Measurements from ENCODE around the gene BRD3. TPM values are rescaled to one million over a fixed set of nuclear protein-coding genes. Genes with fewer than 3 reads are reported as not detected.

Gene BRD3
- total and polyA plus RNA-seq, 2 of the 8 experiments (the other 6 are each of a cell fraction or from before 2014, with no cell fraction given) = 31.0 to 82.7 TPM

DNA sequence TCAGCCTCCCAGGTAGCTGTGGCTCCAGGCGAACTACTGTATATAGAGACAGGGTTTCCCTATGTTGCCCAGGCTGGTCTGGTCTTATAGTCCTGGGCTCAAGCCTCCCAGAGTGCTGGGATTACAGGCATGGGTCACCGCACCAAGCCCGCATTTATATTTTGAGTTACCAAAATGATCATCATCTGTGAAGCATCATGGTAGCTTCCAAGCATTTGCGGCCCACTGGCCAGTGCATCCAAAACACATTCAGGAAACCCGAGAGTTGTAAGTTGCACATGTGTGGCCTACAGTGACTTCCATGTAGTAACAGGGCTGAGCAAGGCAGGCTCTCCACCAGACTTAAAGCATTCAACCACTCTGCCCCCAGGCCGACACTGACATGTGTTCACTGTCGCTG, 40.3 kb downstream of the BRD3 start:
- Histone ChIP-seq H3K36me3 (ENCODE audit: control insufficient read depth in 2 of 4, insufficient read depth in 4 of 4, low read length in 3 of 4) (peaks cover 3 to 21% (median 8%) of the 10 kb centered on the region in 4 experiments; a peak in 7 of 8 replicates), H2BK20ac (ENCODE audit: low read length) (no peak overlapping the region), H3K23ac (ENCODE audit: insufficient read length) (no peak overlapping the region), H3K9me3 (ENCODE audit: insufficient read depth in 2 of 2, low read depth in 1 of 2, low read length in 1 of 2) (no peaks in the 10 kb centered on the region), H3K18ac (ENCODE audit: extremely low read depth, low read length) (no peak overlapping the region), H2BK15ac (ENCODE audit: low read length) (no peak overlapping the region), H3K79me2 (ENCODE audit: control insufficient read depth in 1 of 2, insufficient read depth in 2 of 2, low read length in 2 of 2) (no peaks in the 10 kb centered on the region), H2AFZ (ENCODE audit: low read length) (no peak overlapping the region), H3K14ac (ENCODE audit: insufficient read length) (no peak overlapping the region), H3K56ac (replicated peaks; ENCODE audit: insufficient read length, low read depth, low read length) (no peak overlapping the region), H3K23me2 (ENCODE audit: low read depth, low read length) (peaks cover 4% of the 10 kb centered on the region), H2BK12ac (ENCODE audit: low read depth, low read length) (no peak overlapping the region), H3K4ac (replicated peaks; ENCODE audit: insufficient read length, low read depth, low read length) (no peak overlapping the region), H4K91ac (replicated peaks; ENCODE audit: insufficient read length, low read length) (no peak overlapping the region), H4K8ac (ENCODE audit: extremely low read depth, insufficient read depth, low read length) (no peak overlapping the region), H3K4me2 (ENCODE audit: insufficient read depth in 1 of 2, low read depth in 2 of 2, low read length in 2 of 2) (no peak overlapping the region), H2BK5ac (ENCODE audit: low read depth, low read length) (no peak overlapping the region), H3K4me3 (ENCODE audit: extremely low read depth in 1 of 4, insufficient read depth in 2 of 4, low read depth in 3 of 4, low read length in 4 of 4) (no peak overlapping the region), H2BK120ac (replicated peaks; ENCODE audit: low read depth, low read length) (no peak overlapping the region), H3K9ac (replicated peaks in 1 of 4; ENCODE audit: extremely low read depth in 1 of 4, low read depth in 3 of 4, low read length in 3 of 4) (no peak overlapping the region), H3K4me1 (replicated peaks in 1 of 4; ENCODE audit: control insufficient read depth in 3 of 4, insufficient read depth in 4 of 4, low read length in 3 of 4) (peaks cover 0 to 4% (median 4%) of the 10 kb centered on the region in 4 experiments; a peak in 5 of 7 replicates), H3K27ac (ENCODE audit: low read depth, low read length) (no peak overlapping the region), H4K5ac (ENCODE audit: insufficient read length, low read depth, low read length) (no peak overlapping the region), H3K27me3 (replicated peaks in 1 of 4; ENCODE audit: control insufficient read depth in 3 of 4, extremely low read depth in 1 of 4, insufficient read depth in 3 of 4, low read length in 3 of 4) (no peaks in the 10 kb centered on the region), H3K79me1 (ENCODE audit: low read depth, low read length) (no peaks in the 10 kb centered on the region), H2AK5ac (ENCODE audit: low read depth, low read length) (no peak overlapping the region), H4K20me1 (replicated peaks in 1 of 2; ENCODE audit: control insufficient read depth in 1 of 2, insufficient read depth in 2 of 2, low read length in 2 of 2) (peaks cover 0 to 10% of the 10 kb centered on the region in 2 experiments)
- 93% methylated on average over 7 of the region's 7 CpGs; no CpG with 5 or more reads in 1 of the 2 experiments for WGBS, 2 experiments (ENCODE audit: extremely low coverage in 1 of 2, insufficient coverage in 1 of 2, insufficient read length in 1 of 2, insufficient replicate concordance in 2 of 2, low coverage in 1 of 2, low lambda C conversion rate in 2 of 2, missing lambda C conversion rate in 1 of 2)
- FAIRE-seq (no peak), DNase-seq (ENCODE audit: low read depth in 1 of 2, low spot score in 2 of 2) (no peak)
- ChIA-PET CTCF (ENCODE audit: partially characterized antibody) (interaction anchor here (0.5 to 1.9 kb wide), 7 partner anchors 12 to 340 kb away, joined by 3 to 10 read pairs (median 3); no protein-coding TSS in a partner anchor), POLR2A (ENCODE audit: partially characterized antibody) (interaction anchor here (0.7 to 2.3 kb wide), 4 partner anchors 12 to 1545 kb away, joined by 3 to 11 read pairs (median 4); partner anchors contain the start of gene WDR5)
- TF ChIP-seq KDM4A (IDR thresholded peaks at IDR 0.05; ENCODE audit: low read depth, low read length, severe bottlenecking) = no peak
- TF ChIP-seq SP2 (IDR thresholded peaks at IDR 0.05; ENCODE audit: low read length) = no peak
- no peak for TF ChIP-seq NANOG (IDR thresholded peaks at IDR 0.05; ENCODE audit: insufficient read depth, low read depth, low read length, poor library complexity, severe bottlenecking)
- TF ChIP-seq SUZ12 (IDR thresholded peaks at IDR 0.05; ENCODE audit: low read length) = no peak
- TF ChIP-seq SRF (IDR thresholded peaks at IDR 0.05; ENCODE audit: low read depth, low read length) = no peak
- TF ChIP-seq GTF2F1 (IDR thresholded peaks at IDR 0.05; ENCODE audit: borderline replicate concordance, low read depth, low read length) = no peak
- TF ChIP-seq JUND (IDR thresholded peaks at IDR 0.05; ENCODE audit: low read length) = no peak
- no peak for TF ChIP-seq CREB1 (IDR thresholded peaks at IDR 0.05)
- TF ChIP-seq, protein P1, sequence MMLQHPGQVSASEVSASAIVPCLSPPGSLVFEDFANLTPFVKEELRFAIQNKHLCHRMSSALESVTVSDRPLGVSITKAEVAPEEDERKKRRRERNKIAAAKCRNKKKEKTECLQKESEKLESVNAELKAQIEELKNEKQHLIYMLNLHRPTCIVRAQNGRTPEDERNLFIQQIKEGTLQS (IDR thresholded peaks at IDR 0.05; ENCODE audit: insufficient read depth, low read depth, low read length) = no peak
- no peak for TF ChIP-seq EZH2 (IDR thresholded peaks at IDR 0.05; ENCODE audit: low read depth, low read length, severe bottlenecking)
- no peak for TF ChIP-seq SIN3A (conservative IDR thresholded peaks at IDR 0.05 in 1 of 2, IDR thresholded peaks at IDR 0.05 in 1 of 2; ENCODE audit: low read depth in 1 of 2, low read length in 2 of 2)
- TF ChIP-seq EP300 (IDR thresholded peaks at IDR 0.05; ENCODE audit: borderline replicate concordance in 1 of 2, low read depth in 2 of 2, low read length in 2 of 2) = no peak
- TF ChIP-seq YY1 (IDR thresholded peaks at IDR 0.05; ENCODE audit: low read depth, low read length) = no peak
